GM23338 (cell line): Measurements from ENCODE around the gene TMEM98. TPM values are rescaled to one million over a fixed set of nuclear protein-coding genes. Genes with fewer than 3 reads are reported as not detected.

Source experiments
- ATAC-seq: fragments of 200-7000 bp; cut with Tn5 transposase; 3 replicates; pipeline ENCODE4 v1.9.1; 2020
- DNase-seq: peaks from one replicate; pipeline ENCODE4 v3.0.0-alpha.2; 2015; ENCODE audit warnings: low spot score
- H2AFZ ChIP-seq: fragments of 200-600 bp; sonication (generic); 2 replicates; pipeline ENCODE4 v1.8.0; 2016; ENCODE audit warnings: antibody characterized with exemption, mild to moderate bottlenecking, moderate library complexity
- H3F3A ChIP-seq: fragments of 200-600 bp; sonication (generic); replicated peaks from 2 replicates; pipeline ENCODE4 v1.8.0; 2017; ENCODE audit warnings: antibody characterized with exemption, mixed run types, low read depth
- H3K27ac ChIP-seq: fragments of 200-600 bp; sonication (generic); 2 replicates; pipeline ENCODE4 v1.6.1; 2016; ENCODE audit warnings: low read depth
- H3K27me3 ChIP-seq: fragments of 200-600 bp; sonication (generic); 2 replicates; pipeline ENCODE4 v1.8.0; 2016; ENCODE audit warnings: mild to moderate bottlenecking, mixed run types, moderate library complexity; ENCODE audit not compliant: insufficient read depth
- H3K36me3 ChIP-seq: fragments of 200-600 bp; sonication (generic); 2 replicates; pipeline ENCODE4 v1.8.0; 2016; ENCODE audit warnings: mild to moderate bottlenecking; ENCODE audit not compliant: insufficient read depth
- H3K4me1 ChIP-seq: fragments of 200-600 bp; sonication (generic); 2 replicates; pipeline ENCODE4 v1.8.0; 2016; ENCODE audit warnings: mild to moderate bottlenecking, moderate library complexity; ENCODE audit not compliant: insufficient read depth
- H3K4me2 ChIP-seq: fragments of 200-600 bp; sonication (generic); 2 replicates; pipeline ENCODE4 v1.7.1; 2017; ENCODE audit warnings: mixed run types
- H3K4me3 ChIP-seq: fragments of 200-600 bp; sonication (generic); 2 replicates; pipeline ENCODE4 v1.6.1; 2016; ENCODE audit warnings: mixed run types
- H3K79me2 ChIP-seq: fragments of 200-600 bp; sonication (generic); replicated peaks from 2 replicates; pipeline ENCODE4 v1.8.0; 2017; ENCODE audit warnings: mild to moderate bottlenecking; ENCODE audit not compliant: insufficient read depth
- H3K9me2 ChIP-seq: fragments of 200-600 bp; sonication (generic); 2 replicates; pipeline ENCODE4 v1.8.0; 2017; ENCODE audit not compliant: insufficient read depth
- H4K20me1 ChIP-seq: fragments of 200-600 bp; sonication (generic); replicated peaks from 2 replicates; pipeline ENCODE4 v1.8.0; 2017; ENCODE audit warnings: mild to moderate bottlenecking; ENCODE audit not compliant: insufficient read depth
- H3K27ac Mint-ChIP-seq: 2 replicates; pipeline ENCODE4 v1.8.0; 2020; ENCODE audit warnings: inconsistent platforms, mild to moderate bottlenecking, moderate library complexity, mixed read lengths
- H3K27me3 Mint-ChIP-seq: 3 replicates; pipeline ENCODE4 v1.8.0; 2022; ENCODE audit warnings: low read depth, mild to moderate bottlenecking, moderate library complexity, mixed read lengths, inconsistent platforms; ENCODE audit not compliant: insufficient read depth, poor library complexity
- H3K36me3 Mint-ChIP-seq: 3 replicates; pipeline ENCODE4 v1.8.0; 2021; ENCODE audit warnings: low read depth, mild to moderate bottlenecking, inconsistent platforms, moderate library complexity, mixed read lengths
- H3K4me1 Mint-ChIP-seq: 3 replicates; pipeline ENCODE4 v1.8.0; 2020; ENCODE audit warnings: mild to moderate bottlenecking, inconsistent platforms, mixed read lengths
- H3K4me3 Mint-ChIP-seq: 3 replicates; pipeline ENCODE4 v1.8.0; 2021; ENCODE audit warnings: moderate library complexity, mild to moderate bottlenecking, inconsistent platforms, mixed read lengths
- H3K9me3 Mint-ChIP-seq: 3 replicates; pipeline ENCODE4 v1.8.0; 2020; ENCODE audit warnings: moderate library complexity, mild to moderate bottlenecking, inconsistent platforms, mixed read lengths
- POLR2AphosphoS5 ChIP-seq: IDR thresholded peaks from 2 replicates; pipeline ENCODE4 v1.6.1; 2016; ENCODE audit warnings: antibody characterized with exemption, low read depth
- STAT1 ChIP-seq: IDR thresholded peaks from one replicate; pipeline ENCODE4 v1.6.1; 2016; ENCODE audit warnings: antibody characterized with exemption; ENCODE audit not compliant: unreplicated experiment
- polyA plus RNA-seq: library from polyadenylated mRNA; unstranded; fragments of >200 nt; fragmentation: Nextera tagmentation; extraction: Ambion mirVana; gene quantifications from 2 replicates; pipeline ENCODE4 v1.2.1, GENCODE V29; 2016
- total RNA-seq: library from RNA; depleted of rRNA; stranded (reverse); fragments of >200 nt; shearing (Covaris generic); gene quantifications from 2 replicates; pipeline ENCODE4 v1.2.3, GENCODE V29; 2014
- TF ChIP-seq, protein P1 (sequence below): IDR thresholded peaks from 2 replicates; pipeline ENCODE4 v1.6.1; 2016; ENCODE audit warnings: antibody characterized with exemption
- TF ChIP-seq, protein P2 (sequence below): fragments of 250-450 bp; sonication (Bioruptor Pico); IDR thresholded peaks from 2 replicates; pipeline ENCODE4 v1.5.0; 2020; ENCODE audit warnings: mild to moderate bottlenecking, moderate library complexity

TMEM98 gene
- total and polyA plus RNA-seq, 2 experiments from 2014 or later = 60.4 to 94.8 TPM

DNA sequence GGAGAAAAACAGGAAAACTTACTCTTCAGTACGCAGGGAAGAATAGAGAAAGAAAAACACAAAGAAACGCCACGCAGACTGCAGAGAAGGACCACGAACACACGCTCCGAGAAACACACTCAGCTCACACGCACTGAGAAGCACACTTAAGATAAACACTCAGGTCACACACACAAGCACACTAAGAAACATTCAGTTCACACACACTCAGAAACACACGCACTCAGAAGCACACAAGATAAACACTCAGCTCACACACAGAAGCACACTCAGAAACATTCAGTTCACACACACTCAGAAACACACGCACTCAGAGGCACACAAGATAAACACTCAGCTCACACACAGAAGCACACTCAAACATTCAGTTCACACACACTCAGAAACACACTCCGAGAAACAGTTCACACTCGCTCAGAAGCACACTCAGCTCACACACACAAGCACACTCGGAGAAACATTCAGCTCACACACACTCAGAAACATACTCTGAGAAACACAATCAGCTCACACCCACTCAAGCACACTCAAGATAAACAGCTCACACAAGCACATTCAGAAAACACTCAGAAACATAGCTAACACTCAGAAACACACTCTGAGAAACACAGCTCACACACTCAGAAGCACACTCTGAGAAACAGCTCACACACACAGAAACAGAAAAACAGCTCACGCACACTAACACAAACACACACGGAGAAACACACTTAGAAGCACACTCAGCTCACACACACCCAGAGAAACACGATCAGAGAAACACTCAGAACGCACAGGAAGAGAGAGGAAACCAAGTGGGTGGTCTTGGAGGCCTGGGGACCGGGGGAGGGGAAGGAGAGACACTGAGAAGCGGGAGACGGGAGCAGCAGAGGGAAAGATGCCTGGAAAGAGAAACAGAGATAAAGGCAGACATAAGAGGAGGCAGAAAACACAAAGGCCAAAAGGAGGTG is 908 bp downstream of the TMEM98 start:
- TF ChIP-seq POLR2AphosphoS5 (no peak; the same call in 1 of the 2 replicates), STAT1 (no peak)
- TF ChIP-seq, protein P1, sequence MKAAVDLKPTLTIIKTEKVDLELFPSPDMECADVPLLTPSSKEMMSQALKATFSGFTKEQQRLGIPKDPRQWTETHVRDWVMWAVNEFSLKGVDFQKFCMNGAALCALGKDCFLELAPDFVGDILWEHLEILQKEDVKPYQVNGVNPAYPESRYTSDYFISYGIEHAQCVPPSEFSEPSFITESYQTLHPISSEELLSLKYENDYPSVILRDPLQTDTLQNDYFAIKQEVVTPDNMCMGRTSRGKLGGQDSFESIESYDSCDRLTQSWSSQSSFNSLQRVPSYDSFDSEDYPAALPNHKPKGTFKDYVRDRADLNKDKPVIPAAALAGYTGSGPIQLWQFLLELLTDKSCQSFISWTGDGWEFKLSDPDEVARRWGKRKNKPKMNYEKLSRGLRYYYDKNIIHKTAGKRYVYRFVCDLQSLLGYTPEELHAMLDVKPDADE = 0 out of 2 replicates have a peak, but pooled peaks have one; percentile 23
- TF ChIP-seq, protein P2, sequence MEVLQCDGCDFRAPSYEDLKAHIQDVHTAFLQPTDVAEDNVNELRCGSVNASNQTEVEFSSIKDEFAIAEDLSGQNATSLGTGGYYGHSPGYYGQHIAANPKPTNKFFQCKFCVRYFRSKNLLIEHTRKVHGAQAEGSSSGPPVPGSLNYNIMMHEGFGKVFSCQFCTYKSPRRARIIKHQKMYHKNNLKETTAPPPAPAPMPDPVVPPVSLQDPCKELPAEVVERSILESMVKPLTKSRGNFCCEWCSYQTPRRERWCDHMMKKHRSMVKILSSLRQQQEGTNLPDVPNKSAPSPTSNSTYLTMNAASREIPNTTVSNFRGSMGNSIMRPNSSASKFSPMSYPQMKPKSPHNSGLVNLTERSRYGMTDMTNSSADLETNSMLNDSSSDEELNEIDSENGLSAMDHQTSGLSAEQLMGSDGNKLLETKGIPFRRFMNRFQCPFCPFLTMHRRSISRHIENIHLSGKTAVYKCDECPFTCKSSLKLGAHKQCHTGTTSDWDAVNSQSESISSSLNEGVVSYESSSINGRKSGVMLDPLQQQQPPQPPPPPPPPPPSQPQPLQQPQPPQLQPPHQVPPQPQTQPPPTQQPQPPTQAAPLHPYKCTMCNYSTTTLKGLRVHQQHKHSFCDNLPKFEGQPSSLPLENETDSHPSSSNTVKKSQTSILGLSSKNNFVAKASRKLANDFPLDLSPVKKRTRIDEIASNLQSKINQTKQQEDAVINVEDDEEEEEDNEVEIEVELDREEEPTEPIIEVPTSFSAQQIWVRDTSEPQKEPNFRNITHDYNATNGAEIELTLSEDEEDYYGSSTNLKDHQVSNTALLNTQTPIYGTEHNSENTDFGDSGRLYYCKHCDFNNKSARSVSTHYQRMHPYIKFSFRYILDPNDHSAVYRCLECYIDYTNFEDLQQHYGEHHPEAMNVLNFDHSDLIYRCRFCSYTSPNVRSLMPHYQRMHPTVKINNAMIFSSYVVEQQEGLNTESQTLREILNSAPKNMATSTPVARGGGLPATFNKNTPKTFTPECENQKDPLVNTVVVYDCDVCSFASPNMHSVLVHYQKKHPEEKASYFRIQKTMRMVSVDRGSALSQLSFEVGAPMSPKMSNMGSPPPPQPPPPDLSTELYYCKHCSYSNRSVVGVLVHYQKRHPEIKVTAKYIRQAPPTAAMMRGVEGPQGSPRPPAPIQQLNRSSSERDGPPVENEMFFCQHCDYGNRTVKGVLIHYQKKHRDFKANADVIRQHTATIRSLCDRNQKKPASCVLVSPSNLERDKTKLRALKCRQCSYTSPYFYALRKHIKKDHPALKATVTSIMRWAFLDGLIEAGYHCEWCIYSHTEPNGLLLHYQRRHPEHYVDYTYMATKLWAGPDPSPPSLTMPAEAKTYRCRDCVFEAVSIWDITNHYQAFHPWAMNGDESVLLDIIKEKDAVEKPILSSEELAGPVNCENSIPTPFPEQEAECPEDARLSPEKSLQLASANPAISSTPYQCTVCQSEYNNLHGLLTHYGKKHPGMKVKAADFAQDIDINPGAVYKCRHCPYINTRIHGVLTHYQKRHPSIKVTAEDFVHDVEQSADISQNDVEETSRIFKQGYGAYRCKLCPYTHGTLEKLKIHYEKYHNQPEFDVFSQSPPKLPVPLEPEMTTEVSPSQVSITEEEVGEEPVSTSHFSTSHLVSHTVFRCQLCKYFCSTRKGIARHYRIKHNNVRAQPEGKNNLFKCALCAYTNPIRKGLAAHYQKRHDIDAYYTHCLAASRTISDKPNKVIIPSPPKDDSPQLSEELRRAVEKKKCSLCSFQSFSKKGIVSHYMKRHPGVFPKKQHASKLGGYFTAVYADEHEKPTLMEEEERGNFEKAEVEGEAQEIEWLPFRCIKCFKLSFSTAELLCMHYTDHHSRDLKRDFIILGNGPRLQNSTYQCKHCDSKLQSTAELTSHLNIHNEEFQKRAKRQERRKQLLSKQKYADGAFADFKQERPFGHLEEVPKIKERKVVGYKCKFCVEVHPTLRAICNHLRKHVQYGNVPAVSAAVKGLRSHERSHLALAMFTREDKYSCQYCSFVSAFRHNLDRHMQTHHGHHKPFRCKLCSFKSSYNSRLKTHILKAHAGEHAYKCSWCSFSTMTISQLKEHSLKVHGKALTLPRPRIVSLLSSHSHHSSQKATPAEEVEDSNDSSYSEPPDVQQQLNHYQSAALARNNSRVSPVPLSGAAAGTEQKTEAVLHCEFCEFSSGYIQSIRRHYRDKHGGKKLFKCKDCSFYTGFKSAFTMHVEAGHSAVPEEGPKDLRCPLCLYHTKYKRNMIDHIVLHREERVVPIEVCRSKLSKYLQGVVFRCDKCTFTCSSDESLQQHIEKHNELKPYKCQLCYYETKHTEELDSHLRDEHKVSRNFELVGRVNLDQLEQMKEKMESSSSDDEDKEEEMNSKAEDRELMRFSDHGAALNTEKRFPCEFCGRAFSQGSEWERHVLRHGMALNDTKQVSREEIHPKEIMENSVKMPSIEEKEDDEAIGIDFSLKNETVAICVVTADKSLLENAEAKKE (CRISPR knock-in tag) = no peak

More for the DNA sequence above, 908 bp downstream of the TMEM98 start:
- peak; percentile 33 for ATAC-seq
- H3K4me1 Mint-ChIP-seq = peaks cover 8% of the 10 kb centered on the region; the same call in 1 of the 3 replicates
- Histone ChIP-seq H3K79me2 (peaks cover 15% of the 10 kb centered on the region), H3K4me1 (peaks cover 25% of the 10 kb centered on the region), H3K36me3 (peaks cover 4% of the 10 kb centered on the region; the same call in 1 of the 2 replicates), H3K27ac (peak overlapping the region; percentile 30; the same call in 1 of the 2 replicates), H3K9me2 (peaks cover 10% of the 10 kb centered on the region), H3K4me3 (peak overlapping the region; percentile 71), H3K27me3 (peaks cover 11% of the 10 kb centered on the region), H2AFZ (peak overlapping the region; percentile 78; the same call in 1 of the 2 replicates), H3K4me2 (peak overlapping the region; percentile 90), H4K20me1 (peaks cover 7% of the 10 kb centered on the region; the same call in 1 of the 2 replicates), H3F3A (peaks cover 6% of the 10 kb centered on the region)
- H3K27me3 Mint-ChIP-seq = peaks cover 2% of the 10 kb centered on the region
- H3K9me3 Mint-ChIP-seq = peaks cover 1% of the 10 kb centered on the region; the same call in 2 of the 3 replicates
- peaks cover 22% of the 10 kb centered on the region; the same call in 2 of the 3 replicates for H3K36me3 Mint-ChIP-seq
- DNase-seq = peak; percentile 72
- no peak overlapping the region for H3K27ac Mint-ChIP-seq
- no peak overlapping the region for H3K4me3 Mint-ChIP-seq
